GM19452 (cell line): ENCODE data around the gene GADL1.

Experiments used
- ATAC-seq: cut with Tn5 transposase; IDR thresholded peaks from one replicate; pipeline ENCODE4 v1.9.1; 2021; ENCODE audit not compliant: unreplicated experiment

Gene GADL1

DNA sequence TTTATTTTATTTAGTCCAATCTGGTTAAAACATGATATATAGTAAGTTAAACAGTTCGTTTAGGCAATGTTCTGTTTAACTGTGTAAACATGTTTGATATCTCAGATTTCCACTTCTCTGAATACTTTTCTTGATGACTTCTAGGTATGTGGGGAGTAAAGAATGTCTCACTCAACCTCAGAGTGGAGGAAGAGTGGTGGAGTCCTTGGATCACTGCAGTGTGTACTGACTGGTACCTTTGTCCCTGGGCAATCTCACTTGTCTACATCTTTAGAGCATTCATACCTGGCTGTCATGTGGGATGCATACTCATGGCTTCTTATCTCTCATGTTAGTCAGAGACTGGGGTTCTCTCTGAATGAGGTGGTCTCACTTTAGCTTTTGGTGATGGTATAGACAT is 15.6 kb downstream of the GADL1 start:
- no peak for ATAC-seq

DNA sequence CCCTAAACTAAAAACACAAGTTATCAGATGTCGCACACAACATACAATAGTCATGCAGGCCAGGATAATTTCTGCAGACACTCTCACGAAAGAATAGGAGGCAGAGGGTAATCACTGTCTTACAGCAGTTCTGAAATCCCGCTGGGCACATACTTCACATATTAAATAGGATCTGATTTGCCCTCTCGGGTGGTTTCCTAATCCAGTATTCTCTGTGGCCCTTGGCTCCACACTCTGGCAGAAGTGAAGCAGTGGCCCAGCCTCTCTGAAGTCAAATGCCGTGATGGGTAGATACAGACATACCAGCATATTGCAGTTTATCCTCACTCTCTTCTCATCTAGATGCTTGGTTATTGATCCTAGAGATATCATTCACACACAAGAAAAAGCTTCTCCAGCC is 19.0 kb downstream of the GADL1 start:
- ATAC-seq, result no peak

- no peak for ATAC-seq
These were observed 20.8 kb downstream of the GADL1 start for GRCh38 chr3:30873671-30874070.

DNA sequence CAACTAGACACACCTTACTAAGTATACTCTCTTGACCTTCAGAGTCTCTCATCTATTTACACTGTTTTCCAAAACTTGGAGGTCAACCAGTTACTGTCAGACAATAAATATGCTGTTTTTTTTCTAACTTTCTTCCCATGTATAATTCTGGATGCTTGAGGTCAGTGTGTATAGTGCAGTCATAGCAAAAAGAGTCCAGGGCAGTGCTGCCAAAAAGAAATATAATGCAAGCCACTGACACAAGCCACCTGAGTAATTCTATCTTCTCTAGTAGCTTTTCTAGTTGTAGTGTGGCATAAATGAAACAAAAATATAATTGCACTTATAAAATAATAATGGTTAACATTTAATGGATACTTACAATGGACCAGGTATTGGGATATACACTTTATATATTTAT is 21.6 kb downstream of the GADL1 start:
- ATAC-seq, result no peak

DNA sequence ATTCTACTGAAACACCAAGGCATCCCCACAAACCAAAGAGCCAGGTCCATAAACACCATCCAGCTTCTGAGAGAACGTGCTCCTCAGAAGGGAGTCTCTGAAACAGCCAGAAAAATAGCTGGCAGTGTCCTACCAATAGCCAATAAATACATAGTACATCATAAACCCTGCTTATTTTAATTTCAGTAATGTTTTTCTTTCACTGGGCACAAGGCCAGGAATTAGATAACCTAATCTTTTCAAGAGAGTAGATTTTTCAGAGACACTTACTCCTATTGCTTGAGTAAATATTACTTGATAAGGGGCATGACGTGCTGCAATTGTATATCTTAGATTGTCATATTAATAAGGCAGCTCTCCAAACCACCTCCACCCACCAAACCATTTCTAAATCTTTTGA is 22.7 kb downstream of the GADL1 start:
- ATAC-seq, result no peak

DNA sequence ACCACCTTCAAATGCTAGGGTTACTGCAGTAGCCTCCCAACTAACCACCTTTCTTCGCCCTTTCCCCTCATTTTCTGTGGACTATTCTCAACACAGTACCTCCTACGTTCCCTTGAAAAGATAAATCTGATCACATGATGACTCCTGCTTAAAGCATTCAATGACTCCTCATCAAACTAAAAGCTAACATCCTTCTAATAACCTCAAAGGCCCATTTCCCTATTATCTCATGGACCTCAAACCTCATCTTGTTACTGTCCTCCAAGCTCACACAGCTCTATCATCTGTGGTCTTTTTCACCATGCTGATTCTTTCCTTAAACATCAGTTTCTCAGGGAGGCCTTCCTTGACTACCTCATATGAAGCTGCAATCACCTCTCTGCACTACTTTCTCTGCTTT is 29.6 kb downstream of the GADL1 start:
- ATAC-seq, result no peak

GRCh38 chr3:30864132-30864531 is 30.3 kb downstream of the GADL1 start:
- ATAC-seq, result no peak

DNA sequence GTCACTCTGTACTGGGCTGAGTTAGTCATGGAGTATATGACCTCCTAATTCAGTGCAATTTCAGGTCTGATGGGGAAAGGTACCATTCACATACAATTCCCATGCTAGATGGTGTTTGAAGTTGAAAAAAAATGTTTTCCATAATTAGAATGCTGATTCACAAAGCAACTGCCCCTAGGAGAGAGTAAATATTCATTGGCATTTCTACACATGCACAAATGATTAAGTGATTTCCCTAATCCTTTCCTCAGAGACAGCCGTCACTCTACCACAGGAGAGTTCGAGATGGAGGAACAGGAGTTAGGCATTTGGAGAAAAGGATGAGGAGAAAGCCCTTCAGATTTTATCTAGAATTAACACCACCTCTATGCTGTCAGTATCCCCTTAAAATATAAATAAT is 32.5 kb downstream of the GADL1 start:
- no peak for ATAC-seq

DNA sequence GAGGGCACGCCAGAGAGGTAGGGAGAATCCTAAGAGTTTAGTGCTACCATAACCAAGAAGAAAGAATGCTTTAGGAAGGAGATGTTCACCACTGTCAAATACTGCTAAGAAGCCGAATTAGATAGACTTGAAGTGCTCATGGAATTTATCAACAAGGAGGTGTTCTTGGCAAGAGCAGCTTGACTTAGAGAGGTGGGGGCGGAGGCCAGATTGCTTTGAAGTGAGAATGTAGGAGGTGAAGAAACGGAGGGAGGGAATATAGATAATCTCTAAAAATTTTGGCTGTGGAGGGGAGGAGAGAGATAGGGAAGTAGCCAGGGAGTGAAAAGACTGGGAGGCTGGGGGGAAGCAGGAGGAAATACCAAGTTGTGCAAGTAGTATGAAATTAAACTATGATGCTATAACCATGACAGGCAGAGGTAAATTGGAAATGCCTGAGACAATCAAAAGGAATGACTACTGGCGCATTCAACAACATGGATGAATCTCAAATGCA is 35.5 kb downstream of the GADL1 start:
- no peak for ATAC-seq

DNA sequence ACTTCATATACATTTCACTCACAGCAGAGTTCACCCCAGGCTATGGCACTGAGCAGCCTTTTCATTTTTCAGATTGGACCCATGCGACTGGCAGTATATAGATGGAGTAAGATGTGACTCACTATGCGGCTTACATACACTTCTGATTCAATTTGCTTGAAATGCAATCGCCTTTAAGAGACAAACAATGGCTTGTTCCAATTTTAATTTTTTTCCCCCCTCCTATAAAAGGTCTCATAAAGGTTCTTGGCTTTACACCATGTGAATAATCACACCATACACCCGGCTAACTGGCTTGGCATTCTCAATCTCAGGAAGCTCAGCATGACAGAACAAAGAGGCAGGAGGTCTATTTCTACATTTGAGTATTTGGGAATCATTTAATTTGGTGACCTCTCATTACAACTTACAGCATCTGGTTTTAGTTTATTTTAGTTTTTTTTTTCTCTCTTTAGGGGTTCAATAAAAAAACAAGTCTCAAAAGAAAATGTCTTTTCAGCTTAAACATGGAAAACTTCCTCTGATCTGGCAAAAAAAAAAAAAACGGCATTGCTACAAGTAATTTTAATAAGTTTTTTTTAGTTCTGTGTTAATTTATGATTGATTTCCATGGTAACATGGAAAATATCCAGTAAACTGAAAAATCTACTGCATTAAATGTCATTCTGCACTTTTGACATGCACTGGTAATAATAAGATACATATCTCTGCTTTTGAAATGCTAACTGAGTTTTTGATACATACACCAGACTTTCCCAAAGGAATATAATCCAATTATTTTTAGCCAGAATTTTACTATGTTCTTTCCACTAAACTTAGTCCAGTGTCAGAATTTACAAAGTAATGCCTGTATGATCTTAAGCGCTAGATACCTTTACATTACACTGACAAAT is 38.8 kb downstream of the GADL1 start:
- ATAC-seq, result no peak

DNA sequence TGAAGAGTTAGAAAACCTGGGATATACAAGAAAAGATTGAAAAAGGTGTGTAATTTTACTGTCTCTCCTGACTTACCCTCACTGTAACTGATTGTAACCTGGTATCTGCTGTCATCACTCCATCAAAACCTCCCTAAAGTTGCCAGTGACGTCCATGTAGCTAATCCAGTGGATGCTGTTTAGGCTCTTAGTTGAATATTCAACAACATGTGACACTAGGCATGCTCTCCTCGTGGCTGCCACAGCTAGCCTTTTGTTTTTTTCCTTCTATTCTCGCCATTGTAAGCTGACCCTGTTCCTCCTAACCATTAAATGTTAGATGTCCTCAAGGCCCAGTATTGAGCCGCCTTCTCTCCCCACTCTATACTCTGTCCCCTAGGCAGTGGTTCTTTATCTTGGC is 41.6 kb downstream of the GADL1 start:
- ATAC-seq, result no peak

DNA sequence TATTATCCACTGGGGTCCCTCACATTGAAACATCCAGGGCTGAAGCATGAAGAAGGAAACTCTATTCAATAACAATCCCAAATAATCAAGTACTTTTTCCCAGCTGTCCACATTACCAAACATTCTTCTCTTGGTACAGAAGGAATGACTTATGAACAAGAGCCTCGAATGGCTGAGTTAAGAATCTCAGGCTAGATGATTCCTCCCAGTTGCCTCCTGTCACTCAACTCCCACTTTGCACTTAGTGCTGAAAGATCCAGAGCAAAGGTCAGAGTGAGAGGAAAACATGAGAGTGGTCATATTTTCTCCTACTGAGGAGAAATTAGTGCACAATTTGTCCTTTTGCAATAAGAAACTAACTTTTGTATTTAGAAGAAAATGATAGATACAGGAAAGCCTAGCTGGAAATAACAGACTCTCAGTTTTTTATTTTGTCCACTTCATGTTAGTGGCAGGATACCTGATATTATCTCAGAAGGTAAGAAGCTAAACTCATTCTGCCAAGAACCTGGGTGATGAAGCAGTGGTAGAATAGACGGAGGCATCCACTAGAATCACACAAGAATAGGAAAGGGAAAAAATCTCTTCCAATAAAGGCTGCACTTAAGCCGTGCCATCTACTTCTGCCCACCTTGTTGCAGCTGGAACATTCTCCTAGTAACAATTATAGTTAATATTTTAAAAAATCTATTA is 46.2 kb downstream of the GADL1 start:
- ATAC-seq, result no peak

GRCh38 chr3:30847592-30847991 is 46.9 kb downstream of the GADL1 start:
- ATAC-seq, result no peak

DNA sequence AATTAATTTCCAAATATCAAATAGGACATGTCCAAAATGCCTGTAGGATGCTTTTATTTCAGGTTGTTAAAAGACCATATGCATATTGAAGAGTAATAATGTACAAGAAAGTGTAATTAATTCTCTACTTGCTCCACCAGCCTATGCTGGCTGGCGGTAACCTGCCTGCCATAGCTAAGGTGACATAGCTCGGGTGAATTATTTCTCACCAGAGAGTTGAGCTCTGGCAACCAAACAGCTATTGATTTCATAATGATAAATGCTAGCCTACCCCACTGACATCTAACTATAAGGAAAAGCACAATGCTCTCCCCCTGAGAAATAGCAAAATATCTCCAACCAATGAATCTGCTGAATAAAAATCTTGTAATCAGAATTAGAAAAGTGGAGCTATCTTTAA is 48.9 kb downstream of the GADL1 start:
- ATAC-seq, result no peak

GRCh38 chr3:30843877-30844276 is 50.6 kb downstream of the GADL1 start:
- no peak for ATAC-seq

DNA sequence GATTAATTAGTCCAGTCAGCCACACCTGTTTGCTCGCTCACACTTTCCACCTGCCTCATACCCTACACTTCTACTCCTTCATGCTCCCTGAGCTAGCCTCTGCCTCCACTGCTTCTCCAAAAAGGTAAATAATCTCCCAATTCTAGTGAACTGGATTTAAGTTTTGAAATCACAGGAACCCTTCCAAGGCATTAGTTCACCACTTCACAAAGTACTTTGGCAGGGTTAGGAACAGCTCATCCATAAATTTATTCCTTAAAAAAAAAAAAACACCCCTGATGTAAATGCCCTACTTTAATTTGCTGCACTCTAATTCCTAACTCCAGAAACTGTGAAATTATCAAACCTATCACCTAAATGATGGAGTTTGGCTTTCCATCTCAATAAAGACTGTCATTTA is 58.3 kb downstream of the GADL1 start:
- no peak for ATAC-seq

GRCh38 chr3:30835667-30836066 is 58.8 kb downstream of the GADL1 start:
- ATAC-seq, result no peak

GRCh38 chr3:30832961-30833575 is 61.4 kb downstream of the GADL1 start:
- ATAC-seq, result no peak

GRCh38 chr3:30827080-30827479 is 67.4 kb downstream of the GADL1 start:
- no peak for ATAC-seq

DNA sequence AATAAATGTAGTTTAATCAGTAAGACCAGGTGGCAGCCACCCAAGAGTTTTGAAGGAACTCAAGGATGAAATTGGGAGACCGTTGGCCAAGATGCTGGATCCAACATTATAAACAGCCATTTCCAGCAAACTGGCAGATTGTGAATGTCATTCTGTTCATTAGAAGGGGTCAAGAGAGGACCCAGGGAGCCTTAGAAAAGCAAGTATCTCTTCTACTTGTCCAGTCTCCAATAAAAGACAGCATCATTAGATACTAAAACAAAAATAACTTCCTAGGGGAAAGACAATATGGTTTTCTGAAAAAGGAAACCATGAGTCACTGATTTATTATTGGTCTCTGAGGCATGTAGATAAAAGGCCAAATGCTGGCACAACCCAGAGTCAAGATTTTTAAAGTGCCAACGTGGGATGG is 67.9 kb downstream of the GADL1 start:
- no peak for ATAC-seq

DNA sequence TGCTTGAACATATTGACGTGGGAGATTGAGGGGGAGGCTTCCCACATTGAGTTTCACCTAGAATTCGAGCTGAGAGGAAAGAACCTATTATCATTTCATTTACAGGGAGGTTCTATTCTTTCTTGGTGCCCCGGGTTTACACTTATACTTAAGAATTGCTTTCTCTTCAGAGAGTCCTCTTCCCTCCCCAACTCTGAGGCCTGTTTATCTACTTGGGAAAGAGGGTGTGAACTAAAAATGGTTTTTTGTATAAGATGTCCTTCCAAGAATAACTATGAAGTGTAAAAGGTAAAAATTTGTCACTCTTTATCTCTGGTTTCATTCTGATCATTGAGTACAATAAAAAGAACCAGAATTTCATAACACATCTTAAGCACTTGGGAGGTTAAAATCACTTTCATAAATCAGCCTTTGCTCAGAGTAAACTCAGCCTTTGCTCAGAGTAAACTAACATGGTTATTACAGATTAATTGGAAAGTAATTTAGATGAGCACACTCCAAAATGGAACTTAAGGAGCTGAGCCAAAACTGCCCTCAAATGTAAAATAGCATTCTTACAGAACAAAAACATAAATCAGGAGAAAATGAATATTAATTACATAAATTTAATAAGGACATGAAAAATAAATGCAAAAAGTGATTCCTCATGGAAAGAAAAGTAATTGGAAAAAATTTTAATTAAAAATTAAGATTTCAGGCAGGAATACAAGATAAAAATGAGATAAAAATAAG is 75.2 kb downstream of the GADL1 start:
- ATAC-seq, result no peak
